Esophagus muscularis mucosa (tissue), 3 donors: ENCODE results near the gene SEC24B.
"Not testable (repeated sequence)": the region's sequence is repeated elsewhere in the genome, so short reads cannot be mapped to it uniquely, and the experiment has no call there.

ENCODE experiments used
- CTCF ChIP-seq, 3 experiments: fragments of 200-600 bp in 2 of 3; fragments of 450-650 bp in 1 of 3; sonication (generic) in 2 of 3; IDR thresholded peaks; one replicate each; pipeline ENCODE4 v1.5.1; 2017 to 2019; ENCODE audit warnings: antibody characterized with exemption in 3 of 3, mild to moderate bottlenecking in 2 of 3, moderate library complexity in 1 of 3
- POLR2A ChIP-seq: fragments of 450-650 bp; IDR thresholded peaks from one replicate; pipeline ENCODE4 v1.6.1; 2017; ENCODE audit warnings: antibody characterized with exemption, moderate library complexity, mild to moderate bottlenecking, low read depth
- POLR2AphosphoS5 ChIP-seq, 2 donors: sonication (generic); formaldehyde crosslinking; IDR thresholded peaks; one replicate each; pipeline ENCODE4 v1.6.1; 2017; ENCODE audit warnings: antibody characterized with exemption in 2 of 2

- not testable (repeated sequence) for TF ChIP-seq CTCF (IDR thresholded peaks at IDR 0.05); POLR2A; POLR2AphosphoS5 (IDR thresholded peaks at IDR 0.05)
Measured at GRCh38 chr4:109558095-109558494, 124.5 kb downstream of the SEC24B start.
